ENCODE results near the gene FRMD8.

Gene FRMD8

DNA sequence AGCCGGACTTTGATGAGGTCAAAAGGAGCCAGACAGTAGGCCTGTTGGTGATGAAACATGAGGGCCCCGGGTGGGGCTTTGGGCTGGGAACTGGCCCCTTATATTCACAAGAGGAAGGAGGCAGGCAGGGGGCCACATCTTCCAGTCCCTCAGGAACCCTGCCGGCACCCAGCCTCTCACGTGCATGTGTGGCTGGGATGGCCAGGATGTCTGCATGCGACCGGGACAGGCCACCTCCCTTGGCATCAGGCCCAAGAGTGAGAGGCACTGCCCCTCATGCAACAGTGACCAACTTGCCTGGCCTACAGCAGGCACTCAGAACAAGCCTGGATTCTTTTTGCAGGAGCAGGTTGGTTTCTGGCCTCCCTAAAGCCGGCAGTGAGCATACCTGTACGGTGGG lies 9.4 kb upstream of the FRMD8 start:
- DNase-seq, result no peak

DNA sequence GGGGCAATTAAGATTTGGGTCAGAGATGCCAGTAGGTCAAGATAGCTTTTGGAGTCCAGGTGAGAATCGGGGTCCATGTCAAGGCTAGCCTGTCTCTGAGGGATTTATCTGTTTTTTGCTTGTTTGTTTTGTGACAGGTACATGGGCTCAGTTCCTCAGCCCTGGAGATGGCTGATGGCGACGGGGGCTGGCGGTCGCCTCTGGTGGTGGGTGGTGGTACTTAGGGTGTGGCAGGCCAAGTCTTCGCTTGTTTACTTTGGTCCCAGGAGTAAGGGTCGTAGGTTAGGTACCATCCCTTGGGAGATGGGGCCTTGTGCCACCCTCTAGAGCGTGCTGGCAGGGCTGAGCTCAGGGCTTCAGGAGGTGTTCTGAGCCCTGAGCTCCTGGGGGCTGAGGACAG lies 8.7 kb upstream of the FRMD8 start:
- no peak for DNase-seq

DNA sequence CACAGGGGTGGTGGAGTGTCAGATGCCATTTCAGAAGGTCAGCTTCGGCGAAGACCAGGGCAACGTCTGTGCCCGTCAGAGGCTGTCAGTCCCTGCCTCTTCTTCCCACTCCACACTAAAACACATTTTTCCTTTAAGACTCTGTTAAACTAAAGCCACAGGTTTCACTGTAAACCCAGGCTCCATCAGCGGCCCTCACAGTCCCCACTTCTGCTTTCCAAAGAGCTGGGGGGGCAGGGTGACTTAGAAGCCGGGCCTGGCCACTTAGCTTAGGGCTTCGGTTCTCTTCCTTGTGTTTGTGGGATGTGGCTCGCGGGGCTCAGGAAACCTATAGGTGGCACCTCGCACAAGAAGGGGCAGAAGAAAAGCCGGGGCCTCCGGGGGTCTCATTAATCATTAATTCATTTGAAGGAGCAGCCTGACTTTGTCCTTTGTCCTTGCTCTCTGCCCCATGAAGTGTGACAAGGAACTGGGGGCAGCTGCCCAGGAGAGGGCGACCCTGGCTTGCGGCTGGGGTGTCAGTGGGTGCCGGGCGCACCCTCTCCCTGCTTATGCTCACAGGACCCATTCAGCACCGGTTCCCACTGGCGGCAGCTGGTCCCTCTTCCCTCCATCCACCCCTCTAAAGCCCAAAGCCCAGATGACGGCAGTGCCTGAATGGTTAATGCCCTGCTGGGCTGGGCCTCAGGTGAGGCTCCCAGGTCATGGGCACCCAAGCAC lies 8.1 kb upstream of the FRMD8 start:
- DNase-seq, result no peak

DNA sequence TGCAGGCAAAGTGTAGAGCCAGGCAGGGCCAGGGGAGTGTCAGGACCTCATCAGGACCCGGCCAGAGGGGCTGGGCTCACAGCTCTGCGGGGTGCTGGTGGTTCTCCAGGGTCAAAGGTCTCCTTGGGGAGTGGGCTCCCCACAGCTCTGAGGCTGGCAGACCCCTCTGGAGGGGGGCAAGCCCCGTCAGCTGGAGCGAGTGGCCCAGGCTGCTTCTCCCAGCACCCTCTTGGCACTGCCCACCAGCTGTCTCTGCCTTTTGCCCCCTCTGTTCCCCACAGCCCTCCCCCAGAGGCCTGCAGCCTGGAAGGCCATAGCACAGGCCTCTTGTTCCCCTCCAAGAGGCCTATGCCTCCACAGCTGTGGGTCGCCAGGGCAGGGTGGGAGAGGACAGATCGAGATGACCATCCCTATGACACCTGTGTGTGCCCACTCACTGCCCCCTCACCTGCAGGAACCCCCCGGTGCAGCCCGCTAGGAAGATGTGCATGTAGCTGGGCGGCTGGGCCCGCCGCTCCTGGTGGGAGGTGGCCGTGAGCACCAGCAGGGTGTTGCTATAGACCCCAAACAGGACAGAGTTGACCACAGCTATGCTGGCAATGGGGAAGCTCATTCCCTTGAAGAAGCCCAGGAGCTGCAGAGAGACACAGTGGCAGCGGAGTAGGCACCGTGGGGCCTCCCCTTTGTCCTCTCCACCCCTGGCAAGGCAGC lies 7.4 kb upstream of the FRMD8 start:
- DNase-seq, result no peak

DNA sequence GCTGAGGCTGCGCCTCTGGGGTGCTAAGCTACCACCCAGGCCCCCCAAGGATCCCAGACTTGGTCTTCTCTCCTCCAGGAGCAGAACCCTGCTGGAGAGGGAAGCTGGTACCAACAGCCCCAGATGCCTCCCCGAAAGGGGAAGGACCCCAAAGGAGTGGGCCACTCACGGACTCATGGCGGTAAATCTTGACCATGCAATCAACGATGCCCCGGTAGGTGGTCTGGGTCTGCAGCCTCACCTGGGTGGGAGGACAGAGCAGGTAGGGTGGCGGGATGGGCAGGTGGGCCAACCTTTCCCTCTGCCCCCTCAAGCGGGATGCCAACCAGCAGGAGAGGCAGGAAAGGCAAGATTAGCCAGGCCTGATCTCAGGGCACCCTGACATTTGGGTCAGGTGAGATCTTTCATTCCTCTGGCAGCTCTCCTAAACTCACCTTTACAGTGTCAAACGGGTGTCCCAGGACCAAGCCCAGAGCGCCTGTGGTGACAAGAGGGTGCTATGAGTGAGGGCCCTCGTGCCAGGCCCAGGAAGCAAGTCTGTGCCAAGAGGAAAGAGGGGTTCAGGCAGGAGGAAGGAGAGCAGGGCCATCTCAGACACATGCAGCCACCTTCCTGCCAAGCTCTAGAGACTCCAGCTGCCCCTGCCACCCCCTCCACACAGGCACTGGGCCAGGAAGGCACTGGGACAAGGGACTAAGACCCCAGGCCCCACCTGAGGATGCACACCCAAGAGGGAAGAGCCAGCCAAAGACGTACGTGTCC lies 6.6 kb upstream of the FRMD8 start:
- no peak for DNase-seq

DNA sequence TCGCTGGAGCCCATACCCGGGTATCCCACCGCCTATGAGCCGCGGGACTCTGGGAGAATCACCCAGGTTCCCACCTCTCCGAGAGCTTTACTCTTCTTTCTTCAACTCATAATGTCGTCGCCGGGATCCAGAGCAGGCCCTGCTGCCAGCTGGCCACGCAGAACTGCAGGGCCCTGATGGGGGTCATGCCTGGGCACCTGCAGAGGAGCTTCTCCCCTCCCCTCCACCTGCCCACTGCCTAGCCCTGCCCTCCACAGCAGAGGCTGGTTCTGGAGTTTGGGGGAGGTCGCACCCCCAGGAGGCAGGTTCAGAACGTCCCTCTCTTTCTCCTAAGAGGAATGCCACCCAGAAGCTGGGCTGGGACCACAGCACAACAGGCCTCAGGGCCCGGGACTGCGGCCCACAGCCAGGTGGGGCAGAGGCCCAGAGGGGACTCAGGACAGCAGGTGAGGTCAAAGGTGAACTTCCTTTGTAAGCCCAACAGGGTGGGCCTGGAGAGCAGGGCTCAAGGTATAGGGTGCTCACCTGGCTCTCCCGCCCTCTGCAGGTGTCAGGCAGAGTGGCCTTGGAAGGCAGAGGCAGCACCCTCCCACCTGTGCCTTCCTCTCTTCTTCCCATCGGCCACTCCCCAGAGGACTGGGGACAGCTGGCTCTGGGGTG lies 5.8 kb upstream of the FRMD8 start:
- DNase-seq, result no peak

DNA sequence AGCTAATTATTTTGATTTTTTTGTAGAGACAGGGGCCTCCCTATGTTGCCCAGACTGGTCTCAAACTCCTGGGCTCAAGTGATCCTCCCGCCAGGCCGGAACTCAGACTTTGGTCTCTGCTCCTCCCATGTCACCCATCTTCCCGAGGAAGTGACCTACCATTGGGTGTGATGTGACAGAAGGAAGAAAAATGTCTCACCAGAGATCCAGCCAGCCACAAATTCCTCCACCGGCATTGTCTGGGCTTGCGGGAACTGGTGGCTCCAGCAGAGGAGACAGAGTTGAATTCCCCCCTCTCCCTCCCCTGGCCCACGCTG lies 4.8 kb upstream of the FRMD8 start:
- no peak for DNase-seq

DNA sequence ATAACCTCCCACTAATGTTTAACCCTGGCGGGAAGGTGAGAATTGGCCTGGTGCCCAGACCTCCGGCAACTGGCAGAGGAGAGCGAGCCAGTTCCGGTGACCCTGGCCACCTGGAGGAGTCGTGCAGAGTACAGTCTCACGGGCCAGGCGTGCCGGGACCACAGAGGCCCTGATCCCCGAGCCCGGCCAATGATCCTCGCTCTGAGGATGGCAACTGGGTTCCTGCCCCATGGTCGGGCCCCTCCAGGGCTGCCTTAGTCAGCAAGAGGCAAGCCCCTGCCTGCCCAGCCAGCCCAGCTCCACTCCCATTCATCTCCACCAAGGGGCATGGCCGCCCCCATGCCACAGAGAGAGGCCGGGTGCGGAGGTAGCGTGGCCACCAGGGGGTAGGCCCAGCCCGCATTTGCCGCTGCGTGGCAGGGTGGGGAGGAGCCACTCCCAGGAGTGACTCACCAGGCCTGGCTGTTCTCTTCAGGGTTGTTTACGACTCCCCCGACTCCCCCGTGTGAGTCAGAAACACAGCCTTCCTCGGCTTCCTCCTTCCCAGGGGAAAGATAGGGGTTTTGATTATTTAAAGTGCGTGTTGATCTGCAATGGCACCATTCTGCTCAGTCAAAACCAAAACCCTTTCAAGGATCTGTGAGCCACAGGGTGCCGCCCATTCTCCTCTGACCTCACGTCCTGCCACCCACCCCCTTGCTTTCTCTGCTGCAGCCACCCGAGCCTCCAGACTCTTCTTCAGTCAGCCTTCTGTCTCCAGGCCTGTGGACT lies 4.2 kb upstream of the FRMD8 start, which contains the start of gene SLC25A45:
SLC25A45 (minus strand) TSS at position 614 of the 771 bp plus-strand sequence. CDS start 695 bp downstream, outside the sequence.
- peak; percentile 91 for DNase-seq

DNA sequence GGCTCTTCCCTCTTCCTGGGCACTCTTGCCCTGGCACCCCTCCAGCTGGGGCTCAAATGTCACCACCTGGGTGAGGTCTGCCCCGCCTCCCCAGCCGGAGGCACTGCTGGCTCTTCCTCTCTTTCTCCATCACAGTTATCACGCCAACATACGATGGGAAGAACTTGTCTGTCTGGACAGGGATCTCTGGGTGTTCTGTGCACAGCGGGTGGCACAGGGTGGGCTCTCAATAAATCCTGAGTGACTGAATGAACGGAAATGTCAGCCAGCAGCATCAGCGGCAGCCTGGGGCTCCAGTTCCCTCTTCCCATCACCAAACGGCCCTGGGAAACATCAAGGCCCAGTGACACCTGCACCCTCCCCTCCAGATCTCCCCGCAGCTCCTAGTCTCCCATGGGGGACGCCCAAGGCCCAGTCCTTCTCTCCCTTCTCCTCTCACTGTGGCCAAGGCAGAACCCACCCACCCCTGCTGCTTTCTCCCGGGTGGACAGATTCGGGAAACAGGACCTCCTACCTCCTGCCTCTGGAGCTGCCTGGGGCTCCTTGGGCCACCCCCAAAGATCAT lies 3.6 kb upstream of the FRMD8 start:
- no peak for DNase-seq

DNA sequence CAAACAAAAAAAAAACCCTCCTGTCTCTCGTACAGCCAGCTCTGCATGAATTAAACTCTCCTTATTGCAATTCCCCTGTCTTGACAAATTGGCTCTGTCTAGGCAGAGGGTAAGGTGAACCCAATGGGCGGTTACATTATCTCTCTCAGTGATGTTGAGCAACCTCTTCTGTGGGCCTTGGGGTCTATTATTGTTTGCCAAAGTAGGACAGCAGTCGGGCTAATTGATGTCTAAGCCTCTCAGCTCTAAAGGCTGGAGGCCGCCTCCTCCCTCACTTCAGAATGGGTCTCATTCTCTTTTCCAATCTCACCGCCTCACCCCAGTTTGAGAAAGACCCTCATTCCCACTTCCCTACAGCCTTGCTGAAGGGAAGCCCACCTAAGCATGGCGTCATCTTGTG lies 2.7 kb upstream of the FRMD8 start:
- DNase-seq, result no peak

DNA sequence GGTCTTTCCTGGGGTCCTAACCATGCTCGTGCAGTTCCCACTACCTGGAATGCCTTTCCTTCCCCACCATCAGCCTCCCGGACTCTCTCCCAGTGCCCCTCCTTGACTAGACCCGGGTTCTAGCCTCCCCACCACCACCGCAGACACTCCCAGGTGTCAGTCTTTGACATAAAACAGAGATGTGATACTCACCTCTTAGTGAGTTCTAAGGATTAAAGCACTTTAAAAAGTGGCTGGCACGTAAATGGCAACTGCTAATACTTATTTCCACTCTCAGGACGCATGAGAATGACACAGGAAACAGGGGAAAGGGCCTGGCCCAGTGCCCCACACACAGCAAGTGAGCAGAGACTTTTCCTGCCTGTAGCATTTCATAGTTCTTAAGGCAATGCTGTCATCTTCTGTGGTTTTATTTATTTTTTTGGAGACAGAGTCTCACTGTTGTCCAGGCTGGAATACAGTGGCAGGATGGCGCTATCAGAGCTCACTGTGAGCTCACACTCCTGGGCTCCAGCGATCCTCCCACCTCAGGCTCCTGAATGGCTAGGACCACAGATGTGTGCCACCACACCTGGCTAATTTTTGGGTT lies 2.0 kb upstream of the FRMD8 start:
- DNase-seq, result no peak

DNA sequence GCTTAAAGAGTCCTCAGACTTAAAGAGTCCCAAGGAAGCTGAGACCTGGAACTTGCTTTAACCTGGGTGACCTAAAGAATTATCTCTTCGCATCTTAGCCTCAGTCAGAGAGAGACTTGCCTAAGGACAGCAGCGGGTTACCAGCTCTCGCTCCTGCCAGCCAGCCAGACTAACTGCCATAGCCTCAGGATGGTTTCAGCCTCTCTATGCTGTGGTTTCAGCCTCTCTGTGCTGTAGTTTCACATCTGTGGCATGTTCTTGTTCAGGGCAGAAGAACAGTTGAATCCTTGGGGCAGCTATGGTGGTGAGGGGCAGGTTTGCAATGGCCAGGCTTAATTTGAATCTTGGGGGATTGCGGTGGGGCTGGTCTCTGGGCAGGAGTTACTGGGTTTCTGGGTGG lies 2.3 kb downstream of the FRMD8 start:
- no peak for DNase-seq

DNA sequence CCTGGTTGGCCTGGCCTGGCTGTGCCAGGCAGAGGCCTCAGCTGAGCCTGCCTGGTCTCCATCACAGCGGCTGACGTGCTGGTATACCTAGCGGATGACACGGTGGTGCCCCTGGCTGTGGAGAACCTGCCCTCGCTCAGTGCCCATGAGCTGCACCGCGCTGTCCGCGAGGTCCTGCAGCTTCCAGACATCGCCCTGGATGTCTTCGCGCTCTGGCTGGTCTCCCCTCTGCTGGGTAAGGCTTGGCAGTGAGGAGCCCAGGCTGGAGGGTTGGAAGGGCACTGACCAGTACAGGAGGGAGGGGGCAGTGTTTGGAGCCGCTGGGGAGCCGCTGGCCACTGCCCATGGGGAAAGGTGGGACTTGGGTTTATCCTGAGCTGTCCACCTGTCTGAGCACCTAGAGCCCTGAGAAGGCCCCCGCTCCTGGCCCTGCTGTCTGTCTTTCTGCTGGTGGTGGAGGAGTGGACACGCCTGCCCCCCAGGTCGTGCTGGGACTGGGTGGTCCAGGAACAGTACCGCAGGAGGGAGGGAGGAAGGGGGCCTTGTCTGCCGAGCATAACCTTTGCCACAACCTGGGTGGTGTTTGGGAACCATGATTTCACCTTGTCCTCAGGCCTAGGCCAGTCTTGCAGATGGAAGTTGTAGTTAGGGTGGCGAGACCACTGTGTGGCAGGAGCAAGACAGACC lies 3.0 kb downstream of the FRMD8 start:
- no peak for DNase-seq

DNA sequence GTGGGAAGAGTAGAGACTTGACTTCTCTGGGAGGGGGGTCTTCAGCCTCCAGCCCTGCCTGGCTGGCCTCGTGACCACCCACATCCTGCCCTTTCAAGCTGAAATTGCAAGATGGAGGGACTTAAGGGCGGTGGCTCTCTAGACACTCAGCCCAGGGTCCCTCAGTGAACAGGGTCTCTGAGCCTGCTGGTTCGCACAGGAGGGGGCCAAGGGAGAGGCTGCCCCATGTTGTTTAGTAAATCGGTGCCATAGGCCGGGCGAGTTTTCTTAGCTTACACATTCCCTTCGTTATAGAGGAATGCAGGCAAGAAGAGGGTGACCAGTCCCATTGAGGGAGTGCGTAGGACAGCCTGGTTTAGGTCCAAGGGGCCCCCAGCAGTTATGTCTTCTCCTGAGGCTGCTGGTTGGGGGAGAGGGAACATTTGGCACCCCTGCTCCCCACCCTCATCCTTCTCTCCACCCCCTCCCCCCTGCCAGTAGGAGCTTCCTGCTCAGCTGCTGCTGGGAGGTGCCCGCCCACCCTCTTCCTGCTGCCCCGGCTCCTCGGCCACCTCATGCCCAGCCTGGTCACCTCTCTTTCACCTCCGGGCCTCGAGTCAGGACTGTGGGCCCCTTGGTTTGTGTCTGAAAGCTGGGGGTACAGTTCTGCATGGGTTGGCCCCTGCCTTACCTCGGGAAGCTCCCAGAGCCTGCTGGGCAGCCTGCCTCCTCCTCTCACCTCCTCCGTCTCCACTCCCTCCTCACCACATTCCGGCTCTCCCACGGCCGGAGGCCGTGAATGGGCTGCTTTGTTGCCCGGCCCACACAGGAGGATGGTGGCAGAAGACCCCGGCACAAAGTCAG lies 3.9 kb downstream of the FRMD8 start:
- no peak for DNase-seq

DNA sequence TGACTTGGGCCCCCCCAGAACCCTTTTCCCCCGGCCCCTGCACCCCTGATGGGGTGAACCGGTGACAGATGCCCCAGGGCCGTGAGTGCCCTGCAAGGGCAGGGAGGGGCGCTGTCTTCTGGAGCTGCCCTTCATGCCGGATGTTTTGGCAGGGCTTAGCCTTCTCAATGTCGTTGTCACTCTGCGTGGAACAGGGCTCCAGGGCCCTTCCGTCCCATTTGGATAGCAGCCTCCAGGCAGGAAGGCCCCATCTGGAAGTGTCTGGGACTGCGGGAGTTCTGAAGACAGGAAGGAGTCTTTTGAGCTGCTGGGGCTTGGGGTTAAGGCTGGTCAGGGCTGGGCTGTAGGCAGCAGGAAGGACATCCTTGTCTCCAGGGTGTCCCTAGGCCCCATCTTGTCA lies 4.6 kb downstream of the FRMD8 start:
- DNase-seq, result no peak

DNA sequence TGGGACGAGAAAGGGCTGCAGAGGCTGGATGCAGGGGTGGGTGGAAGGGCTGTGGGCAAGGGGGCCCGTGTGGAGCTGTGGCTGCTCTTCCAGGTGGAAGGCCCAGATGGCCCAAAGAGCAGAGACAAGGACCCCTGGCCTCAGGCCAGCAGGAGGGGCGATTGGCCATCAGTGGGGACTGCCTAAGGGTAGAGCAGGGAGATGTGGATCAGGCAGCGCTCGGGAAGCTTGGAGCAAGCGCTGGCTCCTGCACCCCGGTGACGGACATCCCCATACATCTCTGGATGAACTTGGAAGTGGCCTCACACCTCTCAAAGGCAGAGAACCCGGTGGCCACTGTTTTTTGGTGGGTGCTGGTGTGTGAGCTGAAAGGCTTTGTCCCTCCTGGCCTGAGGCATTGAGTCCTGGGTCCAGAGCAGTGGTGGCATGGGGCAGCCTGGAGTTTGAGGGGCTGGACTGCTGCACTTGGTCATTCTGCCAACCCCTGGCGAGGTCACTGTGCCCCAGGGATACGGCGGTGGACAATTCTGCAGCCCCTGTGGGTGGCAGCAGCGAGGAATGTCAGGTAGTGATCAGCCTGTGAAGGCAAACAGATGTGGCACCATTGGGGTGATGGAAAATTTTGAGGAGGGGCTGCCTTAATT lies 5.9 kb downstream of the FRMD8 start:
- no peak for DNase-seq

DNA sequence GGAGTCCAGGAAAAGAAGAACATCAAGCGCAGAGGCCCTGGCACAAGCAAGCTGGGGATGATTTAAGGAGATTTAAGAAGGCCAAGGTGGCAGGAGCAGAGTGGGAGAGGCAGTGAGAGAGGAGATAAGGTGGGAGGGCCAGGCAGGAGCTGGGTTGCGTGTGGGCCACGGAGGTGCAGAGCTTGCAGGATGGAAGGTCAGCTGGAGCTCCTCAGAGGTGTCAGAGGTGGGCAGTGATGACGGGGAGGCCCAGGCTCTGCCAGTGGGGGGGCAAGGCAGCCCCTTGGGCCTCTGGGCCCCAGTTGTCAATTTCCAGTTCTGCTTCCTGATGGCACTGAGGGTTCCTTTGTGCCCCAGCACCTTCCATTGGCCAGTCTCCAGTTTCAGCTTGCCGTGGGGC lies 6.5 kb downstream of the FRMD8 start:
- DNase-seq, result no peak

DNA sequence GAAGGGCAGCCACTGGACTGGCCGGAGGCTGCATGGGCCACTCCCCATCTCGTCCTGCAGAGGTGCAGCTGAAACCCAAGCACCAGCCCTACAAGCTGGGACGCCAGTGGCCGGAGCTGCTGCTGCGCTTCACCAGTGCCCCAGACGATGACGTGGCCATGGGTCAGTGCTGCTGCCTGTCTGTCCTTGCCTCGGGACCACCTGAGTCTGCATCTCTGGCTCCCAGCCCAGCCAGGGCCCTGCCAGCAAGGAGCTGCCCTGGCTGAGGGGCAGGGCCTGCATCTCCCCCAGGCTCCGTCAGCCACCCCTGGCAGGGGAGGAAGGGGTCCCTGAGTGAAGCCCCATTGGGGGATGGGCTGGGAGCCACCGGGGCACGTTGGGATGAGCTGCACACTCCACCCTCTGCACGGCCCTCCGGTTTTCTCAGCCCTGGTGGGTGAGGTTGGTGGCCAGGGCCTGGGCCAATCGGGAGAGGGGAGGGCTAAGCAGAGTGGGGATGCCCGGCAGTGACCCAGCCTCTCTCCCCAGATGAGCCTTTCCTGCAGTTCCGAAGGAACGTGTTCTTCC lies 7.2 kb downstream of the FRMD8 start:
- DNase-seq, result no peak

DNA sequence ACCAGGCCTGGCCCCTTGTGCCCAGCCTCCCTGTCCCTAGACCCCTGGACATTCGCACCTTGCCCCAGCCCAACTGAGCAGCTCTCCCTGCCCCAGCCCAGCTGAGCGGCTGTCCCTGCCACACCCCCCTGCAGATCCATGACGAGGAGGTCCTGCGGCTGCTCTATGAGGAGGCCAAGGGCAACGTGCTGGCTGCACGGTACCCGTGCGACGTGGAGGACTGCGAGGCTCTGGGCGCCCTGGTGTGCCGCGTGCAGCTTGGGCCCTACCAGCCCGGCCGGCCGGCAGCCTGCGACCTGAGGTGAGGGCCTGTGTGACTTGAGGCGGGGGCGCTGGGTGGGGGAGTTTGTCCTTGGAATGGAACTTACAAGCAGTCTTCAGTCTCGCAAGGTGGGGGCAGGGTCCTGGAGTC lies 7.7 kb downstream of the FRMD8 start:
- no peak for DNase-seq

All from right hindlimb (tissue), 1 donor.